CD8-positive, alpha-beta memory T cell (primary cell): ENCODE measurements around the gene KCNAB1. TPM values are rescaled to one million over a fixed set of nuclear protein-coding genes. Genes with fewer than 3 reads are reported as not detected.

Experiments
- CTCF ChIA-PET: fragments of 350-600 bp; sonication (Branson Sonifier 250); formaldehyde crosslinking; loops from one replicate; lab custom pipeline; 2021; ENCODE audit warnings: antibody characterized with exemption; lab: Charles Lee
- POLR2A ChIA-PET: fragments of 350-600 bp; sonication (Branson Sonifier 250); formaldehyde crosslinking; loops from one replicate; lab custom pipeline; 2021; ENCODE audit warnings: antibody characterized with exemption; lab: Charles Lee
- DNase-seq, 5 donors: peaks; one replicate each; pipeline versions ENCODE4 v3.0.0 to v3.0.0-alpha.2; 2020 to 2022; ENCODE audit warnings: mixed read lengths in 1 of 5
- H3K27ac ChIP-seq: one replicate; pipeline ENCODE4 v1.7.0; 2013; ENCODE audit warnings: low read depth, mild to moderate bottlenecking, low read length, moderate library complexity
- H3K27me3 ChIP-seq: 2 replicates; pipeline ENCODE4 v1.7.0; 2013; ENCODE audit warnings: low read length, mild to moderate bottlenecking; ENCODE audit not compliant: insufficient read depth, poor library complexity, severe bottlenecking
- H3K36me3 ChIP-seq: 2 replicates; pipeline ENCODE4 v1.7.0; 2013; ENCODE audit warnings: mild to moderate bottlenecking, low read length, moderate library complexity; ENCODE audit not compliant: insufficient read depth
- H3K4me1 ChIP-seq: 2 replicates; pipeline ENCODE4 v1.7.0; 2013; ENCODE audit warnings: mild to moderate bottlenecking, low read length, moderate library complexity; ENCODE audit not compliant: insufficient read depth
- H3K4me3 ChIP-seq: 2 replicates; pipeline ENCODE4 v1.7.0; 2013; ENCODE audit warnings: mild to moderate bottlenecking, low read length
- H3K9me3 ChIP-seq: 2 replicates; pipeline ENCODE4 v1.7.0; 2013; ENCODE audit warnings: mild to moderate bottlenecking, low read length
- H3K27ac Mint-ChIP-seq, 8 donors: one replicate each; pipeline ENCODE4 v1.8.0; 2020 to 2021; ENCODE audit warnings: mixed read lengths in 8 of 8, mild to moderate bottlenecking in 6 of 8, inconsistent platforms in 3 of 8, moderate library complexity in 3 of 8
- H3K27me3 Mint-ChIP-seq, 2 donors: one replicate each; pipeline ENCODE4 v1.8.0; 2020 to 2021; ENCODE audit warnings: mixed read lengths in 2 of 2, mild to moderate bottlenecking in 1 of 2, moderate library complexity in 1 of 2
- H3K36me3 Mint-ChIP-seq, 3 donors: one replicate each; pipeline ENCODE4 v1.8.0; 2020 to 2021; ENCODE audit warnings: mixed read lengths in 3 of 3, inconsistent platforms in 1 of 3, mild to moderate bottlenecking in 1 of 3
- H3K4me1 Mint-ChIP-seq, 3 donors: one replicate each; pipeline ENCODE4 v1.8.0; 2020 to 2021; ENCODE audit warnings: mixed read lengths in 3 of 3, inconsistent platforms in 1 of 3, mild to moderate bottlenecking in 1 of 3
- H3K4me3 Mint-ChIP-seq, 7 donors: one replicate each; pipeline ENCODE4 v1.8.0; 2020 to 2021; ENCODE audit warnings: mixed read lengths in 7 of 7, mild to moderate bottlenecking in 6 of 7, moderate library complexity in 4 of 7, inconsistent platforms in 2 of 7
- H3K9me3 Mint-ChIP-seq, 5 donors: one replicate each; pipeline ENCODE4 v1.8.0; 2020 to 2022; ENCODE audit warnings: mixed read lengths in 5 of 5, mild to moderate bottlenecking in 3 of 5, moderate library complexity in 2 of 5, inconsistent platforms in 1 of 5
- polyA plus RNA-seq: library from polyadenylated mRNA; unstranded; fragments of 300-500 nt; fragmentation: Illumina TruSeq; gene quantifications from one replicate; pipeline ENCODE4 v1.2.3, GENCODE V29; 2021
- total RNA-seq, 2 experiments: library from RNA; stranded (reverse); gene quantifications; one replicate each; pipeline ENCODE4 v1.2.3, GENCODE V29; 2021

Gene KCNAB1
- total and polyA plus RNA-seq, 3 experiments from 2014 or later: 0.32 TPM; not detected in 2

- H3K27ac ChIP-seq: peak overlapping the region; percentile 58
- Mint-ChIP-seq H3K9me3 (no peaks in the 10 kb centered on the region), H3K4me1 (peaks cover 39 to 57% (median 55%) of the 10 kb centered on the region in 3 donors), H3K27ac (peak overlapping the region; percentile 3 to 97 (median 79)), H3K27me3 (no peaks in the 10 kb centered on the region), H3K36me3 (no peaks in the 10 kb centered on the region), H3K4me3 (peak overlapping the region; percentile 45 to 73 (median 63))
- H3K27me3 ChIP-seq: no peaks in the 10 kb centered on the region
- CTCF ChIA-PET: interaction anchor here (0.7 to 2.2 kb wide), 5 partner anchors 9 to 654 kb away, joined by 3 to 7 read pairs (median 4); no protein-coding TSS in a partner anchor
- peak overlapping the region; percentile 51 for H3K4me3 ChIP-seq
- no peaks in the 10 kb centered on the region for H3K9me3 ChIP-seq
- peaks cover 34% of the 10 kb centered on the region for H3K4me1 ChIP-seq
- H3K36me3 ChIP-seq: no peaks in the 10 kb centered on the region
- peak in 2 of 5 donors; percentile 21 to 34 for DNase-seq
- POLR2A ChIA-PET: interaction anchor here (0.6 to 2.6 kb wide), 7 partner anchors 26 to 693 kb away, joined by 3 to 9 read pairs (median 4); partner anchors contain the start of gene SSR3
Observed at GRCh38 chr3:156483426-156483825, 363.0 kb downstream of the KCNAB1 start.

- Mint-ChIP-seq H3K27me3 (no peaks in the 10 kb centered on the region), H3K4me3 (peak overlapping the region; percentile 45 to 73 (median 63)), H3K27ac (peak overlapping the region; percentile 3 to 97 (median 79)), H3K4me1 (peaks cover 39 to 57% (median 55%) of the 10 kb centered on the region in 3 donors), H3K9me3 (no peaks in the 10 kb centered on the region), H3K36me3 (no peaks in the 10 kb centered on the region)
- peak overlapping the region; percentile 51 for H3K4me3 ChIP-seq
- no peaks in the 10 kb centered on the region for H3K36me3 ChIP-seq
- ChIA-PET CTCF (interaction anchor here (1.2 to 2.2 kb wide), 6 partner anchors 9 to 654 kb away, joined by 3 to 7 read pairs (median 6); no protein-coding TSS in a partner anchor), POLR2A (interaction anchor here (0.6 to 2.6 kb wide), 8 partner anchors 10 to 693 kb away, joined by 3 to 9 read pairs (median 4); partner anchors contain the start of gene SSR3)
- H3K4me1 ChIP-seq: peaks cover 34% of the 10 kb centered on the region
- no peaks in the 10 kb centered on the region for H3K27me3 ChIP-seq
- H3K9me3 ChIP-seq: no peaks in the 10 kb centered on the region
- H3K27ac ChIP-seq: peak overlapping the region; percentile 58
- peak; percentile 17 to 68 (median 48) for DNase-seq
Observed at GRCh38 chr3:156483961-156484787, 363.8 kb downstream of the KCNAB1 start.

DNA sequence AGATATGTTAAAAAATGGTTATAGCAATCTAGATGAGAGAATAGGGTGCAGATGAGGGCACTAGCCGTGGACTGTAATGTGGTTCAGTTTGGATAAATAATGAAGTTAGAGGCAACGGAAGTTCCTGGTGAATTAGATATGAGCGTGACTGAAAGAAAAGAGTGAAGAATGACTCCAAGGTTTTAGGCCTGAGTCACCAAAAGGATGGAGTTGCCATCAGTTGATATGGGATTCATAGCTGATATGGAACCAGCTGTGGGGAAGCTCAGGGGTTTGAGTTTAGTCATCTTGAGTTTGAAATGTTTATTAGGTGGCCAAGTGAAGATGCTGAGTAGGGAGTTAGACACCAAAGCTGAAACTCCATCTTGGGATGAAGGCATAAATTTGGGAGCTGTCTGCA is 368.4 kb downstream of the KCNAB1 start:
- Histone ChIP-seq H3K4me3 (no peak overlapping the region), H3K27ac (no peak overlapping the region), H3K27me3 (no peaks in the 10 kb centered on the region), H3K36me3 (no peaks in the 10 kb centered on the region), H3K9me3 (no peaks in the 10 kb centered on the region), H3K4me1 (peaks cover 13% of the 10 kb centered on the region)
- POLR2A ChIA-PET: interaction anchor here (1.0 kb wide), 1 partner anchor 11 kb away, joined by 3 read pairs; no protein-coding TSS in a partner anchor
- Mint-ChIP-seq H3K4me1 (peaks cover 19 to 26% (median 26%) of the 10 kb centered on the region in 3 donors), H3K9me3 (no peaks in the 10 kb centered on the region), H3K27ac (no peak overlapping the region), H3K4me3 (no peak overlapping the region), H3K27me3 (peaks cover 2 to 4% of the 10 kb centered on the region in 2 donors), H3K36me3 (peaks cover 0 to 3% (median 0%) of the 10 kb centered on the region in 3 donors)
- DNase-seq: no peak
- CTCF ChIA-PET: interaction anchor here (0.7 to 1.2 kb wide), 2 partner anchors 20 to 21 kb away, joined by 3 to 4 read pairs; no protein-coding TSS in a partner anchor

GRCh38 chr3:156489462-156489911 is 369.1 kb downstream of the KCNAB1 start:
- Histone ChIP-seq H3K36me3 (no peaks in the 10 kb centered on the region), H3K9me3 (no peaks in the 10 kb centered on the region), H3K27ac (no peak overlapping the region), H3K4me3 (no peak overlapping the region), H3K27me3 (no peaks in the 10 kb centered on the region), H3K4me1 (peaks cover 10% of the 10 kb centered on the region)
- no peak overlapping the region for H3K4me3 Mint-ChIP-seq
- no peak overlapping the region for H3K27ac Mint-ChIP-seq
- H3K4me1 Mint-ChIP-seq: peaks cover 12 to 19% (median 18%) of the 10 kb centered on the region in 3 donors
- H3K9me3 Mint-ChIP-seq: no peaks in the 10 kb centered on the region
- peaks cover 2 to 7% of the 10 kb centered on the region in 2 donors for H3K27me3 Mint-ChIP-seq
- ChIA-PET CTCF (interaction anchor here (0.7 to 1.2 kb wide), 2 partner anchors 19 to 21 kb away, joined by 3 to 4 read pairs; no protein-coding TSS in a partner anchor), POLR2A (interaction anchor here (1.0 kb wide), 1 partner anchor 10 kb away, joined by 3 read pairs; no protein-coding TSS in a partner anchor)
- peaks cover 0 to 7% (median 0%) of the 10 kb centered on the region in 3 donors for H3K36me3 Mint-ChIP-seq
- DNase-seq: no peak

GRCh38 chr3:156491192-156491591 is 370.8 kb downstream of the KCNAB1 start:
- Histone ChIP-seq H3K4me1 (no peaks in the 10 kb centered on the region), H3K27me3 (no peaks in the 10 kb centered on the region), H3K27ac (no peak overlapping the region), H3K36me3 (no peaks in the 10 kb centered on the region), H3K9me3 (no peaks in the 10 kb centered on the region), H3K4me3 (no peak overlapping the region)
- H3K27ac Mint-ChIP-seq: no peak overlapping the region
- H3K4me3 Mint-ChIP-seq: no peak overlapping the region
- ChIA-PET CTCF (no interaction called here), POLR2A (interaction anchor here (0.6 kb wide), 1 partner anchor 33 kb away, joined by 6 read pairs; no protein-coding TSS in a partner anchor)
- H3K36me3 Mint-ChIP-seq: peaks cover 0 to 13% (median 0%) of the 10 kb centered on the region in 3 donors
- H3K9me3 Mint-ChIP-seq: no peaks in the 10 kb centered on the region
- H3K27me3 Mint-ChIP-seq: peaks cover 2 to 11% of the 10 kb centered on the region in 2 donors
- H3K4me1 Mint-ChIP-seq: peaks cover 0 to 4% (median 3%) of the 10 kb centered on the region in 3 donors
- no peak for DNase-seq

DNA sequence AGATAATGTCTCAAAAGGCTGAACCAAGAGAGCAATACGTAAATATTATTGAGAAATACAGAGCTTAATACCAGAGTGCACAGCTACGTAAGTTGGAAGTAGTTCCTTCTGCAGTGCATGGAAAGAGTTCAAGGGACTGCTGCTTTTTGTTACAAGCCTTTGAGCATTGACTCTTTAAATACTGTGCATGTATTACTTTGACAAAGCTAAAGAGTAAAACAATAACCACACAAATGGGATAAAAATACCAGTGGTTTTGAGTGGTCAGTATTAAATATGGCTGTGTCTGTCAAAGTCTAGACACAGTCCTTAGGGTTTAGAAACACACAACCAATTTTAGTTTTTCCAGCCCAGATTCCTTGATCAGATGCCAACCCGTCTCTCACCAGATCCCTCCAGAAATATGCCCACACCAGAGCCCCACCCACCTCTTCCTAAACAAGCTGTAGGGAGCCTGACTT is 372.5 kb downstream of the KCNAB1 start:
- peaks cover 0 to 3% (median 0%) of the 10 kb centered on the region in 5 donors for H3K9me3 Mint-ChIP-seq
- Histone ChIP-seq H3K9me3 (no peaks in the 10 kb centered on the region), H3K27ac (no peak overlapping the region), H3K36me3 (no peaks in the 10 kb centered on the region), H3K4me1 (no peaks in the 10 kb centered on the region), H3K27me3 (no peaks in the 10 kb centered on the region), H3K4me3 (no peak overlapping the region)
- no peak overlapping the region for H3K27ac Mint-ChIP-seq
- no peaks in the 10 kb centered on the region for H3K4me1 Mint-ChIP-seq
- no peak for DNase-seq
- no peak overlapping the region for H3K4me3 Mint-ChIP-seq
- peaks cover 2 to 11% of the 10 kb centered on the region in 2 donors for H3K27me3 Mint-ChIP-seq
- peaks cover 0 to 19% (median 1%) of the 10 kb centered on the region in 3 donors for H3K36me3 Mint-ChIP-seq
- CTCF ChIA-PET: interaction anchor here (1.1 to 1.2 kb wide), 3 partner anchors 10 to 134 kb away, joined by 3 read pairs; no protein-coding TSS in a partner anchor
- POLR2A ChIA-PET: no interaction called here

GRCh38 chr3:156493887-156494286 is 373.5 kb downstream of the KCNAB1 start:
- no peaks in the 10 kb centered on the region for H3K4me1 ChIP-seq
- POLR2A ChIA-PET: no interaction called here
- H3K9me3 Mint-ChIP-seq: peaks cover 0 to 5% (median 2%) of the 10 kb centered on the region in 5 donors

More at GRCh38 chr3:156493887-156494286, 373.5 kb downstream of the KCNAB1 start:
- H3K27me3 ChIP-seq: no peaks in the 10 kb centered on the region
- Mint-ChIP-seq H3K27ac (no peak overlapping the region), H3K4me1 (no peaks in the 10 kb centered on the region), H3K4me3 (no peak overlapping the region), H3K27me3 (peaks cover 2 to 11% of the 10 kb centered on the region in 2 donors), H3K36me3 (peaks cover 0 to 19% (median 4%) of the 10 kb centered on the region in 3 donors)
- no peak overlapping the region for H3K27ac ChIP-seq
- no peaks in the 10 kb centered on the region for H3K36me3 ChIP-seq
- CTCF ChIA-PET: no interaction called here
- no peak for DNase-seq
- no peak overlapping the region for H3K4me3 ChIP-seq
- H3K9me3 ChIP-seq: no peaks in the 10 kb centered on the region
